Uterus (tissue), 2 donors: Measurements from ENCODE around the gene ZAP70.

Experiments
- CTCF ChIP-seq, 4 experiments: fragments of 200-600 bp in 2 of 4; fragments of 450-650 bp in 2 of 4; sonication (generic) in 2 of 4; IDR thresholded peaks; one replicate each; pipeline ENCODE4 v1.5.1; 2016 to 2019; ENCODE audit warnings: antibody characterized with exemption in 4 of 4, mild to moderate bottlenecking in 2 of 4, moderate library complexity in 1 of 4
- POLR2A ChIP-seq, 2 donors: fragments of 450-650 bp; IDR thresholded peaks; one replicate each; pipeline ENCODE4 v1.6.1; 2016; ENCODE audit warnings: antibody characterized with exemption in 2 of 2, mild to moderate bottlenecking in 1 of 2, moderate library complexity in 1 of 2

GRCh38 chr2:97785818-97786217 lies 72.4 kb downstream of the ZAP70 start:
- TF ChIP-seq CTCF (IDR thresholded peaks at IDR 0.05) (no peak), POLR2A (IDR thresholded peaks at IDR 0.05) (no peak)
